ENCODE results near the gene EXOC3.

EXOC3 gene

GRCh38 chr5:470961-471749 is 28.2 kb downstream of the EXOC3 start:
- H3K4me3 ChIP-seq (IDR thresholded peaks at IDR 0.05; ENCODE audit: insufficient read depth, low read depth, low read length) = no peak overlapping the region

GRCh38 chr5:471750-472058 is 28.7 kb downstream of the EXOC3 start:
- H3K36me3 ChIP-seq (ENCODE audit: insufficient read depth) = no peaks in the 10 kb centered on the region
- H4K20me1 ChIP-seq (ENCODE audit: insufficient read depth) = no peaks in the 10 kb centered on the region
- H2AFZ ChIP-seq (ENCODE audit: low read depth) = no peak overlapping the region
- no peak overlapping the region for H3K4me3 ChIP-seq (IDR thresholded peaks at IDR 0.05; ENCODE audit: insufficient read depth, low read depth, low read length)
- H3K4me2 ChIP-seq = peak overlapping the region; percentile 80
- H3K9ac ChIP-seq = peak overlapping the region; percentile 99; the same call in 1 of the 2 replicates
- peaks cover 4% of the 10 kb centered on the region for H3K4me1 ChIP-seq (ENCODE audit: low read depth, poor library complexity, severe bottlenecking)
- H3K79me2 ChIP-seq (ENCODE audit: insufficient read depth, low read depth) = peaks cover 24% of the 10 kb centered on the region
- no peak overlapping the region for H3K27ac ChIP-seq
- no peaks in the 10 kb centered on the region; the same call in 1 of the 2 replicates for H3K27me3 ChIP-seq (ENCODE audit: insufficient read depth, low read depth)
- TF ChIP-seq CTCF (conservative IDR thresholded peaks at IDR 0.05; ENCODE audit: low read depth, low read length) = no peak

More at GRCh38 chr5:470961-471749, 28.2 kb downstream of the EXOC3 start:
- H3K36me3 ChIP-seq (ENCODE audit: insufficient read depth) = no peaks in the 10 kb centered on the region
- H3K79me2 ChIP-seq (ENCODE audit: insufficient read depth, low read depth) = peaks cover 24% of the 10 kb centered on the region
- peak overlapping the region; percentile 99; the same call in 1 of the 2 replicates for H3K9ac ChIP-seq
- no peaks in the 10 kb centered on the region; the same call in 1 of the 2 replicates for H3K27me3 ChIP-seq (ENCODE audit: insufficient read depth, low read depth)
- no peaks in the 10 kb centered on the region for H4K20me1 ChIP-seq (ENCODE audit: insufficient read depth)
- TF ChIP-seq CTCF (conservative IDR thresholded peaks at IDR 0.05; ENCODE audit: low read depth, low read length) = no peak
- H3K4me2 ChIP-seq = peak overlapping the region; percentile 80
- H2AFZ ChIP-seq (ENCODE audit: low read depth) = no peak overlapping the region
- H3K4me1 ChIP-seq (ENCODE audit: low read depth, poor library complexity, severe bottlenecking) = peaks cover 4% of the 10 kb centered on the region
- H3K27ac ChIP-seq = no peak overlapping the region

- Histone ChIP-seq H3K4me1 (ENCODE audit: low read depth, poor library complexity, severe bottlenecking) (peaks cover 4% of the 10 kb centered on the region), H3K4me2 (peak overlapping the region; percentile 80), H3K27ac (peak overlapping the region; percentile 92), H3K4me3 (IDR thresholded peaks at IDR 0.05; ENCODE audit: insufficient read depth, low read depth, low read length) (no peak overlapping the region), H3K79me2 (ENCODE audit: insufficient read depth, low read depth) (peaks cover 24% of the 10 kb centered on the region), H3K27me3 (ENCODE audit: insufficient read depth, low read depth) (peaks cover 2% of the 10 kb centered on the region; the same call in 1 of the 2 replicates), H2AFZ (ENCODE audit: low read depth) (peak overlapping the region; percentile 79), H4K20me1 (ENCODE audit: insufficient read depth) (no peaks in the 10 kb centered on the region), H3K9ac (peak overlapping the region; percentile 99), H3K36me3 (ENCODE audit: insufficient read depth) (no peaks in the 10 kb centered on the region)
- no peak for TF ChIP-seq CTCF (conservative IDR thresholded peaks at IDR 0.05; ENCODE audit: low read depth, low read length)
Observed at GRCh38 chr5:472076-472655, 29.2 kb downstream of the EXOC3 start.

GRCh38 chr5:472656-473550 is 29.9 kb downstream of the EXOC3 start:
- TF ChIP-seq CTCF (conservative IDR thresholded peaks at IDR 0.05; ENCODE audit: low read depth, low read length) = no peak
- H3K4me3 ChIP-seq (IDR thresholded peaks at IDR 0.05; ENCODE audit: insufficient read depth, low read depth, low read length) = no peak overlapping the region
- peaks cover 9% of the 10 kb centered on the region; the same call in 1 of the 2 replicates for H3K27me3 ChIP-seq (ENCODE audit: insufficient read depth, low read depth)
- H3K36me3 ChIP-seq (ENCODE audit: insufficient read depth) = no peaks in the 10 kb centered on the region
- H3K9ac ChIP-seq = peak overlapping the region; percentile 99
- peak overlapping the region; percentile 92 for H3K27ac ChIP-seq
- peaks cover 24% of the 10 kb centered on the region for H3K79me2 ChIP-seq (ENCODE audit: insufficient read depth, low read depth)
- H3K4me1 ChIP-seq (ENCODE audit: low read depth, poor library complexity, severe bottlenecking) = peaks cover 4% of the 10 kb centered on the region
- no peaks in the 10 kb centered on the region for H4K20me1 ChIP-seq (ENCODE audit: insufficient read depth)
- H3K4me2 ChIP-seq = peak overlapping the region; percentile 85
- peak overlapping the region; percentile 79 for H2AFZ ChIP-seq (ENCODE audit: low read depth)
